HG03354 (cell line): ENCODE data around the gene SIGLEC10.
A peak's percentile ranks its signal among the peaks of the same experiment; 100 is the strongest.
"Not testable (repeated sequence)": the region's sequence is repeated elsewhere in the genome, so short reads cannot be mapped to it uniquely, and the experiment has no call there.

ENCODE experiments used
- ATAC-seq: cut with Tn5 transposase; IDR thresholded peaks from one replicate; pipeline ENCODE4 v1.9.1; 2021; ENCODE audit warnings: mild to moderate bottlenecking; ENCODE audit not compliant: unreplicated experiment, poor library complexity, severe bottlenecking

The SIGLEC10 gene

GRCh38 chr19:51441410-51442390 lies 24.3 kb upstream of the SIGLEC10 start:
- peak; percentile 93 for ATAC-seq

GRCh38 chr19:51440846-51441409 lies 23.5 kb upstream of the SIGLEC10 start:
- peak; percentile 6 for ATAC-seq

GRCh38 chr19:51440052-51440451 lies 22.6 kb upstream of the SIGLEC10 start:
- no peak for ATAC-seq

- ATAC-seq = no peak
Measured at GRCh38 chr19:51439021-51439465, 21.6 kb upstream of the SIGLEC10 start.

GRCh38 chr19:51434456-51434855 lies 17.0 kb upstream of the SIGLEC10 start:
- no peak for ATAC-seq

GRCh38 chr19:51433043-51433442 lies 15.6 kb upstream of the SIGLEC10 start:
- no peak for ATAC-seq

- ATAC-seq = no peak
Measured at GRCh38 chr19:51431124-51431523, 13.7 kb upstream of the SIGLEC10 start.

GRCh38 chr19:51430221-51430620 lies 12.8 kb upstream of the SIGLEC10 start:
- no peak for ATAC-seq

GRCh38 chr19:51427201-51427600 lies 9.8 kb upstream of the SIGLEC10 start:
- no peak for ATAC-seq

GRCh38 chr19:51422053-51422448 lies 4.6 kb upstream of the SIGLEC10 start:
- ATAC-seq = no peak

- ATAC-seq = no peak
Measured at GRCh38 chr19:51421229-51422052, 4.0 kb upstream of the SIGLEC10 start.

- ATAC-seq = not testable (repeated sequence)
Measured at GRCh38 chr19:51420511-51420910, 3.1 kb upstream of the SIGLEC10 start.

- ATAC-seq = no peak
Measured at GRCh38 chr19:51418707-51419106, 1.3 kb upstream of the SIGLEC10 start.

- ATAC-seq = peak; percentile 44
Measured at GRCh38 chr19:51417810-51418157, 342 bp upstream of the SIGLEC10 start.

GRCh38 chr19:51416422-51416821 lies 1.0 kb downstream of the SIGLEC10 start:
- not testable (repeated sequence) for ATAC-seq

GRCh38 chr19:51415187-51415586 lies 2.3 kb downstream of the SIGLEC10 start:
- ATAC-seq = no peak

GRCh38 chr19:51410950-51411748 lies 6.3 kb downstream of the SIGLEC10 start:
- ATAC-seq = no peak

- ATAC-seq = no peak
Measured at GRCh38 chr19:51407511-51408131, 9.8 kb downstream of the SIGLEC10 start.

- no peak for ATAC-seq
Measured at GRCh38 chr19:51402117-51402516, 15.3 kb downstream of the SIGLEC10 start.
